ACC112 (cell line): ENCODE results near the gene PHACTR4.

Source experiments
- H2AFZ ChIP-seq: fragments of 200-600 bp; sonication (generic); one replicate; pipeline ENCODE4 v1.6.0; 2017; ENCODE audit warnings: antibody characterized with exemption, low read length; ENCODE audit not compliant: unreplicated experiment
- H3K27ac ChIP-seq: fragments of 200-600 bp; sonication (generic); 2 replicates; pipeline ENCODE4 v1.5.1; 2014; ENCODE audit warnings: low read depth, mild to moderate bottlenecking, antibody characterized with exemption, low read length, moderate library complexity
- H3K27me3 ChIP-seq: fragments of 200-600 bp; sonication (generic); 2 replicates; pipeline ENCODE4 v1.6.1; 2014; ENCODE audit warnings: mild to moderate bottlenecking, antibody characterized with exemption, low read length, moderate library complexity, mixed read lengths; ENCODE audit not compliant: insufficient read depth
- H3K36me3 ChIP-seq: fragments of 200-600 bp; sonication (generic); 2 replicates; pipeline ENCODE4 v1.6.1; 2016; ENCODE audit warnings: mild to moderate bottlenecking, antibody characterized with exemption, low read length, moderate library complexity, mixed read lengths; ENCODE audit not compliant: insufficient read depth
- H3K4me1 ChIP-seq: fragments of 200-600 bp; sonication (generic); one replicate; pipeline ENCODE4 v1.6.1; 2016; ENCODE audit warnings: low read length, mixed read lengths; ENCODE audit not compliant: insufficient read depth, unreplicated experiment, control insufficient read depth
- H3K4me3 ChIP-seq: fragments of 200-600 bp; sonication (generic); 2 replicates; pipeline ENCODE4 v1.5.1; 2014; ENCODE audit warnings: mild to moderate bottlenecking, low read depth, low read length
- H3K79me2 ChIP-seq: fragments of 200-600 bp; sonication (generic); one replicate; pipeline ENCODE4 v1.6.0; 2016; ENCODE audit warnings: low read length; ENCODE audit not compliant: control insufficient read depth, unreplicated experiment, insufficient read depth

PHACTR4 gene

DNA sequence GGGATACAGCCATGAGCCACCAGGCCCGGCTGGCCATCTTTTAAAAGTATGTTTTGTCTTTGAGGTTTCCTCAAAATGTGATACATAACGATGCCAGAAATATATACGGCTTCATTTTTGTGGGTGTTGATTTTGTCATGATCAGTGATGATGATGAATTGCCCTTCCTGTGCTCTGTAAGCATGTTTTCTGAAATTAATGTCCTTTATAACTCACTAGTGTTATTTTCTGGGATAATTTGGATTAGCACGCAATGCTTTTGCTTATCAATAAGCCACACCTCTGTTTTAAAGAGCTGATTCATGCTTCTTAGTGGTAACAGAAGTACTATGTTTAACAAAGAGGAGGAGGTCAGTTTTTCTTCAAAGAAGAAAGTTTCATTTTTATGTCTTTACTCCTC, 25.6 kb downstream of the PHACTR4 start:
- H3K79me2 ChIP-seq, result peaks cover 12% of the 10 kb centered on the region
- H3K27me3 ChIP-seq, result no peaks in the 10 kb centered on the region
- H3K36me3 ChIP-seq, result no peaks in the 10 kb centered on the region
- H3K27ac ChIP-seq, result peak overlapping the region; percentile 33
- H3K4me1 ChIP-seq, result peaks cover 4% of the 10 kb centered on the region
- H3K4me3 ChIP-seq, result no peak overlapping the region
- no peak overlapping the region for H2AFZ ChIP-seq

GRCh38 chr1:28401760-28402159, 32.2 kb downstream of the PHACTR4 start:
- Histone ChIP-seq H3K4me1 (no peaks in the 10 kb centered on the region), H3K4me3 (no peak overlapping the region), H2AFZ (no peak overlapping the region), H3K36me3 (no peaks in the 10 kb centered on the region), H3K79me2 (peaks cover 12% of the 10 kb centered on the region), H3K27me3 (no peaks in the 10 kb centered on the region), H3K27ac (no peak overlapping the region)

DNA sequence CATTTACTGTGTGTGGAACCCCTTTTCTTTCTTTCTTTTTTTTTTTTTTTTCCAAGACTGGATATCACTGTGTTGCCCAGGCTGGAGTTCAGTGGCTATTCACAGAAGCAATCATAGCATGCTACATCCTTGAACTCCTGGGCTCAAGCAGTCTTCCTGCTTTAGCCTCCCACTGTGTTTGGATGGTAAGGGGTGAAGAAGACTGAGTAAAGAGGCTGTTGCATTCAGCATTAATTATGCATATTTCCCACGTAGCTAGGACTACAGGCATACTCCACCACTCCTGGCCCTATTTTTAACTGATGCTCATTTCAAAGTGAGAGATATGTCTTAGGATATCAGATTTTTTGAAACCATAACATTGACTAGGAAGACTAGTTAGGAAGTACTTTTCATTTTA, 39.5 kb downstream of the PHACTR4 start:
- no peak overlapping the region for H3K27ac ChIP-seq
- peaks cover 4% of the 10 kb centered on the region for H3K79me2 ChIP-seq
- no peaks in the 10 kb centered on the region for H3K36me3 ChIP-seq
- no peak overlapping the region for H2AFZ ChIP-seq
- no peaks in the 10 kb centered on the region for H3K4me1 ChIP-seq
- no peak overlapping the region for H3K4me3 ChIP-seq
- H3K27me3 ChIP-seq, result no peaks in the 10 kb centered on the region

GRCh38 chr1:28411656-28412055, 42.1 kb downstream of the PHACTR4 start:
- no peak overlapping the region for H3K27ac ChIP-seq
- H3K79me2 ChIP-seq, result peaks cover 4% of the 10 kb centered on the region
- no peak overlapping the region for H3K4me3 ChIP-seq
- H3K27me3 ChIP-seq, result no peaks in the 10 kb centered on the region
- H2AFZ ChIP-seq, result no peak overlapping the region
- H3K36me3 ChIP-seq, result no peaks in the 10 kb centered on the region
- peaks cover 13% of the 10 kb centered on the region for H3K4me1 ChIP-seq

GRCh38 chr1:28412731-28413130, 43.2 kb downstream of the PHACTR4 start:
- Histone ChIP-seq H2AFZ (no peak overlapping the region), H3K4me3 (no peak overlapping the region), H3K79me2 (peaks cover 8% of the 10 kb centered on the region), H3K4me1 (peaks cover 21% of the 10 kb centered on the region), H3K36me3 (no peaks in the 10 kb centered on the region), H3K27me3 (no peaks in the 10 kb centered on the region), H3K27ac (no peak overlapping the region)

GRCh38 chr1:28416509-28417194, 47.1 kb downstream of the PHACTR4 start:
- Histone ChIP-seq H3K36me3 (no peaks in the 10 kb centered on the region), H3K4me3 (no peak overlapping the region; the same call in 1 of the 2 replicates), H3K79me2 (peaks cover 8% of the 10 kb centered on the region), H3K4me1 (peaks cover 31% of the 10 kb centered on the region), H2AFZ (no peak overlapping the region), H3K27ac (peak overlapping the region; percentile 80), H3K27me3 (no peaks in the 10 kb centered on the region)

GRCh38 chr1:28417441-28417922, 47.9 kb downstream of the PHACTR4 start:
- Histone ChIP-seq H3K4me3 (peak overlapping the region; percentile 20), H3K79me2 (peaks cover 8% of the 10 kb centered on the region), H3K27me3 (no peaks in the 10 kb centered on the region), H3K36me3 (no peaks in the 10 kb centered on the region), H2AFZ (no peak overlapping the region), H3K27ac (peak overlapping the region; percentile 80), H3K4me1 (peaks cover 40% of the 10 kb centered on the region)

GRCh38 chr1:28417926-28418637, 48.5 kb downstream of the PHACTR4 start:
- Histone ChIP-seq H3K27me3 (no peaks in the 10 kb centered on the region), H3K79me2 (peaks cover 6% of the 10 kb centered on the region), H3K27ac (peak overlapping the region; percentile 80), H3K4me1 (peaks cover 46% of the 10 kb centered on the region), H3K4me3 (peak overlapping the region; percentile 20), H2AFZ (no peak overlapping the region), H3K36me3 (no peaks in the 10 kb centered on the region)

- no peaks in the 10 kb centered on the region for H3K36me3 ChIP-seq
- H3K27me3 ChIP-seq, result no peaks in the 10 kb centered on the region
- peak overlapping the region; percentile 76 for H3K27ac ChIP-seq
- H3K79me2 ChIP-seq, result peaks cover 6% of the 10 kb centered on the region
- H3K4me1 ChIP-seq, result peaks cover 39% of the 10 kb centered on the region
- no peak overlapping the region for H2AFZ ChIP-seq
- no peak overlapping the region for H3K4me3 ChIP-seq
These were observed 52.2 kb downstream of the PHACTR4 start for GRCh38 chr1:28421744-28422143.

DNA sequence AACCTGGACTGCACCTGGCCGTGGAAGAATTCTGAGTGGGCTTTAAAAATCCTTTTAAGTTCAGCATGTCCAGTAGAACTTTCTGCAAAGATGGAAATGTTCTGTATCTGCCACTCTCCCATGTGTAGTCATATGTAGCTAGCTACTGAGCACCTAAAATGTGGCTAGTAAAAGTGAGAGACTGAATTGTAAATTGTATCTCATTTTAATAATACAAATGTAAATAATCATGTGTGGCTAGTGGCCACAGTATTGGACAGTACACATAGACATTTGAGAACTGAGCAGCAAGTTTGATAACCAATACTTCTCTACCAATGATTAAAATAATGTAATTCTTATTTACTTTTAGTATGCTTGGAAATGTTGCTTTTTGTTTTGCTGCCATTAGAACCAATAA, 57.3 kb downstream of the PHACTR4 start:
- Histone ChIP-seq H3K27me3 (no peaks in the 10 kb centered on the region), H3K79me2 (peaks cover 3% of the 10 kb centered on the region), H3K27ac (no peak overlapping the region), H2AFZ (no peak overlapping the region), H3K4me1 (peaks cover 20% of the 10 kb centered on the region), H3K4me3 (no peak overlapping the region), H3K36me3 (no peaks in the 10 kb centered on the region)

DNA sequence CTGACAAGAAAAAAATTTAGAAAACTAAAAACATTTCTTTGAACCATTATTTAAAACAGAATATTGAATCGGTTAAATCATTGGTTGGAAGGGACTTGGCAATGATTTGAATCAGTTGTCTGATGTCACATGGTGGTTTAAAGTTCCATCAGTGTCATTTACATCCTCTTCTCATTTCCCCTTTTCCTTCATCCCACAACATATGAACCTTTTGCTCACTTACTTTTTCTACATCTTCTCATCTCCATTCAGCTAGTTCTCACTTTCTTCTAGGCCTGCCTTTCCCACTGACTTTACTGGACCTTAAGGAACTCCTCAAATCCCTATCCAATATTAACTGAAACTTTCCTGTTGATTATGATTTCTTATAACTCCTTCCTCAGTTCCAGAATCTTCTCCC, 58.5 kb downstream of the PHACTR4 start:
- Histone ChIP-seq H2AFZ (no peak overlapping the region), H3K27me3 (no peaks in the 10 kb centered on the region), H3K27ac (no peak overlapping the region), H3K79me2 (peaks cover 3% of the 10 kb centered on the region), H3K4me3 (no peak overlapping the region), H3K36me3 (no peaks in the 10 kb centered on the region), H3K4me1 (peaks cover 9% of the 10 kb centered on the region)
